Tibial nerve (tissue), 4 donors: ENCODE measurements around the gene FAM9C. TPM values are rescaled to one million over a fixed set of nuclear protein-coding genes. Genes with fewer than 3 reads are reported as not detected.

ENCODE experiments used
- DNase-seq, 2 donors: peaks; one replicate each; pipeline ENCODE4 v3.0.0-alpha.2; 2019; ENCODE audit warnings: low spot score in 2 of 2
- H3K27ac ChIP-seq, 4 donors: fragments of 200-600 bp; sonication (generic) in 3 of 4; one replicate each; pipeline ENCODE4 v1.5.1; 2017 to 2019; ENCODE audit warnings: mild to moderate bottlenecking in 1 of 4
- H3K27me3 ChIP-seq, 2 donors: fragments of 200-600 bp; sonication (generic) in 1 of 2; one replicate each; pipeline versions ENCODE4 v1.5.1 to v1.6.0; 2017 to 2019
- H3K36me3 ChIP-seq, 3 donors: fragments of 200-600 bp; sonication (generic); one replicate each; pipeline ENCODE4 v1.5.1; 2018 to 2019
- H3K4me1 ChIP-seq, 4 donors: fragments of 200-600 bp; sonication (generic) in 3 of 4; one replicate each; pipeline ENCODE4 v1.5.1; 2017 to 2019
- H3K4me3 ChIP-seq, 4 donors: fragments of 200-600 bp; sonication (generic) in 3 of 4; one replicate each; pipeline ENCODE4 v1.5.1; 2017 to 2019; ENCODE audit warnings: mild to moderate bottlenecking in 1 of 4, moderate library complexity in 1 of 4
- H3K9me3 ChIP-seq, 4 donors: fragments of 200-600 bp; sonication (generic) in 3 of 4; one replicate each; pipeline ENCODE4 v1.5.1; 2017 to 2019
- EP300 ChIP-seq, 2 donors: sonication (generic); formaldehyde crosslinking; IDR thresholded peaks; one replicate each; pipeline ENCODE4 v1.6.1; 2017; ENCODE audit warnings: antibody characterized with exemption in 2 of 2, mild to moderate bottlenecking in 1 of 2
- POLR2A ChIP-seq, 2 donors: fragments of 450-650 bp; IDR thresholded peaks; one replicate each; pipeline ENCODE4 v1.6.1; 2017; ENCODE audit warnings: antibody characterized with exemption in 2 of 2, mild to moderate bottlenecking in 2 of 2, moderate library complexity in 2 of 2
- WGBS, 2 donors: methylation state at CpG; one replicate each; pipeline ENCODE4 v1.1.5; 2018; 5-methylcytosine and 5-hydroxymethylcytosine counted together
- total RNA-seq, 4 donors: library from RNA; depleted of rRNA; stranded (reverse); fragments of >200 nt; gene quantifications; one replicate each; pipeline ENCODE4 v1.1.0, GENCODE V29; 2016
- TF ChIP-seq, protein P1 (sequence below), 5 experiments: fragments of 200-600 bp in 3 of 5; fragments of 450-650 bp in 2 of 5; sonication (generic) in 3 of 5; IDR thresholded peaks; one replicate each; pipeline ENCODE4 v1.5.1; 2016 to 2019; ENCODE audit warnings: antibody characterized with exemption in 5 of 5, mild to moderate bottlenecking in 3 of 5, moderate library complexity in 2 of 5

Gene FAM9C
- total RNA-seq, 4 donors from 2014 or later = not detected

GRCh38 chrX:13047759-13048158, 3.3 kb upstream of the FAM9C start:
- H3K9me3 ChIP-seq = no peaks in the 10 kb centered on the region
- no peak overlapping the region for H3K4me3 ChIP-seq
- H3K27me3 ChIP-seq = no peaks in the 10 kb centered on the region
- WGBS, 2 donors = 74 to 90% methylated on average over 3 of the region's 3 CpGs
- H3K4me1 ChIP-seq = no peaks in the 10 kb centered on the region
- no peak for TF ChIP-seq POLR2A (IDR thresholded peaks at IDR 0.05)
- TF ChIP-seq, protein P1, sequence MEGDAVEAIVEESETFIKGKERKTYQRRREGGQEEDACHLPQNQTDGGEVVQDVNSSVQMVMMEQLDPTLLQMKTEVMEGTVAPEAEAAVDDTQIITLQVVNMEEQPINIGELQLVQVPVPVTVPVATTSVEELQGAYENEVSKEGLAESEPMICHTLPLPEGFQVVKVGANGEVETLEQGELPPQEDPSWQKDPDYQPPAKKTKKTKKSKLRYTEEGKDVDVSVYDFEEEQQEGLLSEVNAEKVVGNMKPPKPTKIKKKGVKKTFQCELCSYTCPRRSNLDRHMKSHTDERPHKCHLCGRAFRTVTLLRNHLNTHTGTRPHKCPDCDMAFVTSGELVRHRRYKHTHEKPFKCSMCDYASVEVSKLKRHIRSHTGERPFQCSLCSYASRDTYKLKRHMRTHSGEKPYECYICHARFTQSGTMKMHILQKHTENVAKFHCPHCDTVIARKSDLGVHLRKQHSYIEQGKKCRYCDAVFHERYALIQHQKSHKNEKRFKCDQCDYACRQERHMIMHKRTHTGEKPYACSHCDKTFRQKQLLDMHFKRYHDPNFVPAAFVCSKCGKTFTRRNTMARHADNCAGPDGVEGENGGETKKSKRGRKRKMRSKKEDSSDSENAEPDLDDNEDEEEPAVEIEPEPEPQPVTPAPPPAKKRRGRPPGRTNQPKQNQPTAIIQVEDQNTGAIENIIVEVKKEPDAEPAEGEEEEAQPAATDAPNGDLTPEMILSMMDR (IDR thresholded peaks at IDR 0.05) = no peak
- no peak for TF ChIP-seq EP300 (IDR thresholded peaks at IDR 0.05)
- H3K36me3 ChIP-seq = no peaks in the 10 kb centered on the region
- no peak overlapping the region for H3K27ac ChIP-seq
- no peak for DNase-seq

- 85 to 94% methylated on average over 1 of the region's 1 CpG for WGBS, 2 donors
- no peaks in the 10 kb centered on the region for H3K4me1 ChIP-seq
- no peaks in the 10 kb centered on the region for H3K9me3 ChIP-seq
- no peak overlapping the region for H3K4me3 ChIP-seq
- no peaks in the 10 kb centered on the region for H3K27me3 ChIP-seq
- H3K36me3 ChIP-seq = no peaks in the 10 kb centered on the region
- no peak overlapping the region for H3K27ac ChIP-seq
- DNase-seq = no peak
- TF ChIP-seq, protein P1 (IDR thresholded peaks at IDR 0.05) = no peak
- TF ChIP-seq POLR2A (IDR thresholded peaks at IDR 0.05) = no peak
- no peak for TF ChIP-seq EP300 (IDR thresholded peaks at IDR 0.05)
These were observed 1.9 kb upstream of the FAM9C start for GRCh38 chrX:13046141-13046855.

DNA sequence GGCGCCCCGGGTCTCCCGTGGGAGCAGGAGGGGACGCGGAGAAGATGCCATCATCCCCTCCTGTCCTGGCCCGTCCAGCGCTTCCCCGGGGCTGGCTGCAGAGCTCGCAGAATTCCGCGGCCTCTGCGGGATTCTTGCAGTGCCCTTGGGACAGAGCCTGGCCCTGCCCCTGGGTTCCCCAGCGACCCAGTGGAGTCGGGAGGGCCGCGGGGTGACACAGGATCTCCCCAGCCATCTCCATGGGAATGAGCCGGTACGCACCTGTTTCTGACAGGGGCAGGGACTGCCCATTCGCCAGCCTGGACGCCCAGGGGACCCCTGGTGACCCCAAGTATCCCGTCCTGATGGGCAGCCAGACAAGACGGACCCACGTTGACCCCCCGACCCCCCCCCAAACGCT, 482 bp downstream of the FAM9C start:
- H3K27ac ChIP-seq = no peak overlapping the region
- no peaks in the 10 kb centered on the region for H3K9me3 ChIP-seq
- no peak for DNase-seq
- TF ChIP-seq POLR2A (IDR thresholded peaks at IDR 0.05) = no peak
- TF ChIP-seq, protein P1 (IDR thresholded peaks at IDR 0.05) = no peak
- TF ChIP-seq EP300 (IDR thresholded peaks at IDR 0.05) = no peak
- WGBS, 2 donors = 85 to 96% methylated on average over 10 to 18 of the region's 25 CpGs
- H3K36me3 ChIP-seq = no peaks in the 10 kb centered on the region
- no peak overlapping the region for H3K4me3 ChIP-seq
- H3K4me1 ChIP-seq = no peaks in the 10 kb centered on the region
- no peaks in the 10 kb centered on the region for H3K27me3 ChIP-seq

DNA sequence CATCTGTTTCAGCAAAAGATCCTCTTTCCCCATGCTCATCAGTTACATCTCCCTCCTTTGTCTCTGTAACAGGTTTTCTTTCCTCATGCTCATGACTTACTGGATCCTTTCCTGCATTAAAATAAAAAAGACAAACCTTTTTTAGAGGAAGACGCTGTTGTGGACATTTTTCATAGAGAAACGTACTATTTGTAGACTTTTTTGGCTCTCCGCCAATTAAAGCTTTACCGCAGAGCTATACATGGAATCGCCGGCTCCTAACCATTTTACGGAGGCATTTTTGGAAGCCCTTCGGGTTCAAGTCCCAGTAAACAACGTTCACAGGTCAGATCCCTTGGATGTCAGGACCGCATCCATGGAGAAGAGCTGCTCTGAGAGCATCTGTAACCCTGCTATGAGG, 1.3 kb downstream of the FAM9C start:
- Histone ChIP-seq H3K4me1 (no peaks in the 10 kb centered on the region), H3K27me3 (no peaks in the 10 kb centered on the region), H3K27ac (no peak overlapping the region), H3K9me3 (no peaks in the 10 kb centered on the region), H3K4me3 (no peak overlapping the region), H3K36me3 (no peaks in the 10 kb centered on the region)
- TF ChIP-seq, protein P1 (IDR thresholded peaks at IDR 0.05) = no peak
- TF ChIP-seq EP300 (IDR thresholded peaks at IDR 0.05) = no peak
- TF ChIP-seq POLR2A (IDR thresholded peaks at IDR 0.05) = no peak
- no peak for DNase-seq
- 55 to 73% methylated on average over 10 of the region's 10 CpGs for WGBS, 2 donors

- Histone ChIP-seq H3K9me3 (no peaks in the 10 kb centered on the region), H3K27me3 (no peaks in the 10 kb centered on the region), H3K27ac (no peak overlapping the region), H3K4me3 (no peak overlapping the region), H3K36me3 (no peaks in the 10 kb centered on the region), H3K4me1 (no peaks in the 10 kb centered on the region)
- 69 to 70% methylated on average over 3 of the region's 3 CpGs for WGBS, 2 donors
- DNase-seq = no peak
- TF ChIP-seq, protein P1 (IDR thresholded peaks at IDR 0.05) = no peak
- no peak for TF ChIP-seq POLR2A (IDR thresholded peaks at IDR 0.05)
- no peak for TF ChIP-seq EP300 (IDR thresholded peaks at IDR 0.05)
These were observed 7.5 kb downstream of the FAM9C start for GRCh38 chrX:13036896-13037295.
